Activated CD4-positive, alpha-beta T cell treated with anti-CD3 and anti-CD28 coated beads, Interleukin-2, amount 50 U/mL, for 4 hours (primary cell): ENCODE measurements around the gene TIMMDC1.

Experiments
- DNase-seq, 2 experiments: peaks; one replicate each; pipeline ENCODE4 v3.0.0-alpha.2; 2020

Gene TIMMDC1, protein sequence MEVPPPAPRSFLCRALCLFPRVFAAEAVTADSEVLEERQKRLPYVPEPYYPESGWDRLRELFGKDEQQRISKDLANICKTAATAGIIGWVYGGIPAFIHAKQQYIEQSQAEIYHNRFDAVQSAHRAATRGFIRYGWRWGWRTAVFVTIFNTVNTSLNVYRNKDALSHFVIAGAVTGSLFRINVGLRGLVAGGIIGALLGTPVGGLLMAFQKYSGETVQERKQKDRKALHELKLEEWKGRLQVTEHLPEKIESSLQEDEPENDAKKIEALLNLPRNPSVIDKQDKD

DNA sequence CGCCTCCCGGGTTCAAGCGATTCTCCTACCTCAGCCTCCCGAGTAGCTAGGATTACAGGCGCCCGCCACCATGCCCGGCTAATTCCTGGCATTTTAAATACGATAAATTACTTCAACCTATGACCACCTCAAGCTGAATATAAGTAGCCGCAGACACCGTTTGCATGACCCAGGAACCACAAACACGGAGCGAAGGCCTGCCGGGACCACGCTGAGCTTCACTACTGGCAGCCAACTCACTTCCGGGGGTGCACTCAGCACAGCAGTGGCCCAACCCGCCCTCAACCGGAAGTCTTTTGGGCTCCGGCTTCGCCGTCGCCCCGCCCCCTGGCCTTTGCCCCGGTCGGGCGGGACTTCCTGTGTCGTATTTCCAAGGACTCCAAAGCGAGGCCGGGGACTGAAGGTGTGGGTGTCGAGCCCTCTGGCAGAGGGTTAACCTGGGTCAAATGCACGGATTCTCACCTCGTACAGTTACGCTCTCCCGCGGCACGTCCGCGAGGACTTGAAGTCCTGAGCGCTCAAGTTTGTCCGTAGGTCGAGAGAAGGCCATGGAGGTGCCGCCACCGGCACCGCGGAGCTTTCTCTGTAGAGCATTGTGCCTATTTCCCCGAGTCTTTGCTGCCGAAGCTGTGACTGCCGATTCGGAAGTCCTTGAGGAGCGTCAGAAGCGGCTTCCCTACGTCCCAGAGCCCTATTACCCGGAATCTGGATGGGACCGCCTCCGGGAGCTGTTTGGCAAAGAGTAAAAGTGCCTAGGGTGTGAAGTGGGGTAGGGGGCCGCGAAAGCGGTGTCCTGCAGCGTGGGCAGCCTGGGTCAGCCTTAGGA, at the start of gene TIMMDC1:
Gene TIMMDC1, plus strand, starts transcription at position 362 of the 826 bp plus-strand sequence. Its CDS starts 187 bp downstream, at position 549.
- DNase-seq = peak; percentile 97

DNA sequence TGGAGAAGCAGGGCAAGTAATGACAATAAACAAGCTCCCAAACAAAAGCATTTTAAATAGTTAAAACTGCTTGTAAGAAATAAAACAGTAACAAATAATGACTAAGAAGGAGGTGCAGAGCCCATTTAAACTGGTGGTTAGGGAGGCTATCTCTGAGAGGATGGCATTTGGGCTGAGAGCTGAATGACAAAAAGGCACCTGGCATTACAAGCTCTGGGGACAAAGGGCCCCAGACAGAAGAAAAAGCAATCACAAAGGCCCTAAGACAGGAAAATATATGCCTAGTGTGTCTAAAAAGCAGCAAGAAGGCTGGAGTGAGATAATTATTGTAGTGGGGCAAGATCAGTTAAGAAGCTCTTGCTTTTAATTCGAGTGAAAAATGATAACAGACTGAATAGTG, 44.5 kb upstream of the TIMMDC1 start:
- no peak for DNase-seq

DNA sequence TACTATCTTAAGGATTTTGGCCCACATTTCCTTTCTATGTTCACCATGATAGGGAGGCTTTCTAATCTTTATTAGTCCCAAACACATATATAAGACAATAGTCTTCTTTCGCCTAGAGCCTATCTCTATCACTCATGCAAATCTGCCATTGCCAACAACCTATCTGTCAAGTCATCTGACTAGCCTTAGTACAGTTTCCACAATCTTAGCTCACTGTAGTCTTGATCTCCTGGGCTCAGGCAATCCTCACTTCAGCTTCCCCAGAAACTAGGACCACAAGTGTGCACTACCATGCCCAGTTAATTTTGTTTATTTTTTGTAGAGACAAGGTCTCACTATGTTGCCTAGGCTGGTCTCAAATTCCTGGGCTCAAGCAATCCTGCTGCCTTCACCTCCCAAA, 41.9 kb upstream of the TIMMDC1 start:
- no peak for DNase-seq

DNA sequence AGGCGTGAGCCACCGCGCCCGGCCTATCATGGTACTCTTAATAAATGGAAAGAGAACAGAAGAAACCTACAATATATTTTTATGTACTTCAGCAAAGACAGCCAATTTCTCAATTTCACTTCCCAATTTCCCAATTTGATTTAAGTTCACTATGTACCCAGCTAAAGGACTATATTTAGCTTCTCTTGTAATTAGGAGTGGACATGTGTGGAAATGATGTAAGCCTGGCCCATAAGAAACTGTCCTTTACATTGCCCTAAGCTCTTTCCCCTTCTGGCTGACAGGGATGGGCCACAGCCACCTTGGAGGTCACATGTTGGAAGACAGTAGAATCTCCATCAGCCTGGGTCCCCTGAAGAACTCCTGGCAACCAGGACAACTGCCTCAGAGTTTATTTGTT, 41.1 kb upstream of the TIMMDC1 start:
- no peak for DNase-seq

DNA sequence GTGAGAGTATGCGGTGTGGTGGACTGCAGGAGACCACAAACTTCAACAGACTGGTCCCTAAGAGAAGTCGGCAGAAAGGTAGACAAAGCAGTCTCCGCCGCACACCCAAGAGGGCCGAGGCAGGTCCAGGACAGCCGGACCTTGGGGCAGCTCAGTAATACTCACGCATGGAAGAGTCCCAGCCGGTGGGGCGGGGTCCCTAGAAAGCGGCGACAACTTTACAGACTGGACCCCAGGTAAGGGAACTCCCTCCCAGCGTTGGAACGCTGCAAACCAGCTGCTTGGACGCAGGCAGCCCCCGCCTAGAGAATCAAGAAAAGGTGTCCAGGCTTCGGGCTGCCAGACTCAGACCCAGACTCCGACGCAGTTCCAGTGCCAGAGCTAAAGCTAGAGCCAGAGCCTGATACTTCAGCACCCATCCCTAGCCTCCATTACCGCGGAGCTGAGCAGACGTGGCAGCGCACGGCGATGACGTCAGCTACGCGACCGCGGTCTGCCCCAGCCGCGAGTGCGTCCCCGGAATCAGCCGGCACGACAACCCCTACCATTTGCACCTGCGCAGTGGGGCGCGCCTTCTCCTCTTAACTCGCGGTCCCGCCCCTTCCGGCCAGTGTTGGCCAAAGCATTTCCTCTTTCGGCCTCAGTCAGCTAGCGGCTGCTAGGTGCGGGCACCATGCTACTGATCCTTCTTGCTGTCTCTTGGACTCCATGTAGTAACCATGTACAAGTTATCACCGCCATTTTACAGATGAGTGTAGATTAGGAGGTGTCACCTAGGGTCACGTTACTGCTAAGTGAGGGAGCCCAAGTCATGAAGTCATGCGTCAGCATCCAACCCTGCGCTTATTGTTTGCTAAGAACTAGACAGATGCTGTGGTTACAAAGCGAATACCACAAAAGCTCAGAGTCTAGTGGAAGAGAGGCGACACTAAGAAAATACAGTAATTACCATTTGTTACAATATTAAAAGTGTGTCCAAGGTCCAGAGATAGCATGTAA, 34.9 kb upstream of the TIMMDC1 start, which contains the start of gene TMEM39A:
Gene TMEM39A, minus strand, starts transcription at position 445 of the 999 bp plus-strand sequence. CDS start 1,541 bp downstream, outside the sequence.
- peak; percentile 97 for DNase-seq

DNA sequence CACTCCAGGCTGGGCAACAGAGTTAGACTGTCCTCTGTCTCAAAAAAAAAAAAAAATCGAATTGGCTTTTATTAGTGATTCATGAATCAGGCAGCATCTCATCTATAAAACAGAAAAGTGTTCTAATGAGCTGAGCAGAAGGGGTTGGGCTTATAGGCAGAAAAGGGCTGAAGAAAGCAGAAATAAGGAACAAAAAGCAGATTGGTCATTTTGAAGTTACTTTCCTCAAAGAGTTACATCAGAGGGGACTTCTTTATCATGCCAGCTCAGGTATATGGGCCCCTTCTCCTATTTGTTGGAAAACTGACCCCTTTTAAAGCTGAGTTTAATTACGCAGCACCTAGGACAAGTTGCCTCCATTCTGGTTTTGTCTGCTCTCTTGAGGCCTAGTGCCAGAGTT, 30.3 kb upstream of the TIMMDC1 start:
- no peak for DNase-seq

DNA sequence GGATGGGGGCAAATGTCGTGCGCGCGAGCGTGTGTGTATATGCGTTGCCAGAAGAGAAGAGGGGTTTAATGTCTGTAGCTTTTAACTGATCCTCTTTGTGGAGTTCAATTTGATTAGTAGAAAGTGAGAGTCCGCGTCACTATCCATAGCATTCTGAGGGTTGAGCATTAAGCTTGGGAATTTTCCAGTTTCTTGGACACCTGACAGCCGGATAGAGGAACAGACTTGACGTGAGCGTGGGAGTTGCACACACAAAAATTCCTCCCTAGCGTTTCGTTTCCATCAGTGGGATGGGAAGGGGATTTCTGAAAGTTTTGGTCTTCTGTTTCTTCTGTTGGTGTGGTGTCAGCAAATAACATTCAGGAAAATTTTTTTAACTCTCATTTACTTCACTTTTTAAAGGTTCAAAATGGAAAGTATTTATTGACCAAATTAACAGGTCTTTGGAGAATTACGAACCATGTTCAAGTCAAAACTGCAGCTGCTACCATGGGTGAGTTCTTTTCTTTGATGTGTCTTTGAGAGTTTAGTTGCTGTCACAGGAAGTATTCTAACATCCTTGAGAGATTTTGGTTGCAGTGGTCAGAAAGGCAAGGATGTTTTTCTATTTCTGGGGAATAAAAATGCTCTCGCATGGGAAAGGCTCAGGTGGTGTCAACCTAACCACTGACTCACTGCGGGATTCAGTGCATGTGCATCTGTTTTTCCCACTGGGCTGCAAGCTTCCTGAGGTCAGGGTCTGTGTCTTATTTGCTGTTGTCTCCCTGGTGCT, 28.7 kb upstream of the TIMMDC1 start:
- no peak for DNase-seq

DNA sequence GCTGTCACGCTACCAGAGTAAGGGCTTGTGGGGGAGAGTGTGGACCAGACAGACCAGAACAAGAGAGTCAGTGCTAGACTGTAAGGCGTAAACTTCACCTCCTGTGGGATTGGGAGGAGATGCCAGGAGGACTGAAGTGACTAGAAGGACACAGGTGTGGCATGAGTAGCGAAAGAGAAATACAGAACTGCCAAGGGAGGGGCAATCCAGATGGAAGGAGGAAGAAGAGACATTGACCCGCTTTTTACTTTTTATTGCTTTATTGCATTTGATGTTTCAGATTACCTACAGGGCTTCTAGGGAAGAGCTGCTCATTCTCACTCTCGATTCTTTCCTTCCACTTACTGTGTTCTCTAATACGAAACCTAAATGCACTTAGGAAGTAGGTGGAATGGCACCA, 27.5 kb upstream of the TIMMDC1 start:
- DNase-seq = no peak

DNA sequence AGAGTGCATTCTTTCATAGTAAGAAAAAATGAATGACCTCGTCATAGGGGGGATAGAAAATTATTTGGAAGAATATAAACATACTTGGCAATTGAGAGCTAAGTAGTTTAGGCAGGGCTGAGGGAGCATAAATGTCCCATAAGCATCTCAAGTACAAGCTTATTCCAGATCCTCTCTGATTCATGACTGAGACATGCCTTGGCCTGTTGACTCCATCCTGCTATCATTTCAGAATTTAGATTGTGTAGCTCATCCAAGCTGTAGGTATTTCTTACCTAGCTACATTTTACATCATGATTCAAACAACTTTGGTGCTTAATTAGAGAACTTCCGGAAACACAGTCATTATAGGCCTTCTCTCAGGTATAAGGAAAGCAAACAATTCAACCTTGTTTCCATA, 17.3 kb upstream of the TIMMDC1 start:
- no peak for DNase-seq

DNA sequence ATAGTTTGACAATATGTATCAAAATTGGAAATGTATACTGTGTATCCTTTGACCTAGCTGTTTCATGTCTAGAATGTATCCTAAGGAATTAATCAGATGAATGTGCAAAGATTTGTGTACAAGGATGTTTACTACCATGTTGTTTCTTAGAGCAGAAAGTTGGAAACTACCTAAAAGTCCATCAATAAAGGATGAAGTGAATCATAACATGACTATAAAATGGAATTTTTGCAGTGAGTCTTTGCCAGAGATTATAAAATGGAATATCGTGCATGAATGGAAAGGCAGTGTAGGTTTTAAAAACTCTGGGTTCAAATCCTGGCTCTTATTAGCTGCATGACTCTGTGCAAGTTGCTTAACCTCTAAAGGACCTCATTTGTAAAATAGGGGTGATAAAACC, 15.2 kb upstream of the TIMMDC1 start:
- DNase-seq = no peak

DNA sequence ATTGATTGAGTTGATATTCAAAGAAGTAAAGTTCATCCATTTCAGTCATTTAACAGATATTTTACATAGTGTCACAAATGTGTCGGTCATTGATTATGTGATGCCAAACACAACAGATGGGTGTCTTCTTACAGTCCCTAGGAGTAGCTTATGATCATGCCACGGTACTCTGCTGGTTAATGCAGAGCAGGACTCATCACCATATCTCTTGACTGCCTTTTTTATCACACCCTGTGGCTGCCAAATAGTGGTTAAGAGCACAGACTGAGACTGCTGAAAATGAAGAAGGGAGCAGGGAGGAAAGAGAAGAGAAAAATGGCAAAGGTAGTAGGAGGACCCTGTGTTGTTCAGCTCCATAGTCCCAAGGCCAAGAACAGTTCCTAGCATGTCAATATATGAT, 12.8 kb upstream of the TIMMDC1 start:
- DNase-seq = no peak

DNA sequence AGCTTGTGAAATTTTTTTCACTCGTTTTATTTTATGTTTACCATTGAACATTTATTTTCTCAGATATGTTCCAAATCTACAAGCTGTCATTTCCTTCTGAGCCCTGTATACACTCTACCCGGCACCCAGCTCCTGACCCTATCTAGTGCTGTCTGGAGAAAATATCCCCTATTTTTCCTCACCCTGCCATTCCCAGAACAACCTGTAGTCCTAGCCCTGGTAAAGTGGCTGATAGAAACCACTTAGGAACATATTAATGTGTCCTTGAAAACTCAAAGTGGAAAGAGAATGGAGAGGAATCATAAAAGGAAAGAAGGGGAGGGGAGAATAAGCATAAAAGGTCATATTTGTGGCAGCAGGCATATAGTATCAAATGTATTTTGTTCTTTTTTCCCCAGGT, 8.2 kb upstream of the TIMMDC1 start:
- DNase-seq = no peak

DNA sequence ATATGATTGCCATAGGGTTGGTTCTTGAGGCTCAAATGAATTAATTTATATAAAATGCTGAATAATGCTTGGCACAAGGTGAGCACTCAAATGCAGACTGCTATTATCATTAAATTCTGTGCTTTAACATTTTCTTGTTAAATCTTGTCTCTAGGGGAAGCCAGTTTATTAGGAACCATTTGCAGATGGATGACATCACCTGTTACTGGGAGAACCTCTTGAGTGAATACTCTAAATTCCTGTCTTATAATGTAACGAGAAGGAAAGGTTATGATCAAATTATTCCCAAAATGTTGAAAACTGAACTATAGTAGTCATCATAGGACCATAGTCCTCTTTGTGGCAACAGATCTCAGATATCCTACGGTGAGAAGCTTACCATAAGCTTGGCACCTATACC, 6.2 kb upstream of the TIMMDC1 start:
- DNase-seq = no peak

DNA sequence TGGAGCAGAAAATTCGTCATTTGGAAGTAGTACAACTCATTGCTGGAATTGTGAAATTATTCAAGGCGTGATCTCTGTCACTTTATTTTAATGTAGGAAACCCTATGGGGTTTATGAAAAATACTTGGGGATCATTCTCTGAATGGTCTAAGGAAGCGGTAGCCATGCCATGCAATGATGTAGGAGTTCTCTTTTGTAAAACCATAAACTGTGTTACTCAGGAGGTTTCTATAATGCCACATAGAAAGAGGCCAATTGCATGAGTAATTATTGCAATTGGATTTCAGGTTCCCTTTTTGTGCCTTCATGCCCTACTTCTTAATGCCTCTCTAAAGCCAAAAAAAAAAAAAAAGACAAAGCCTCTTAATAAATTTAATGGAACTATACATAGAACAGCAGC, 5.5 kb upstream of the TIMMDC1 start:
- DNase-seq = no peak

DNA sequence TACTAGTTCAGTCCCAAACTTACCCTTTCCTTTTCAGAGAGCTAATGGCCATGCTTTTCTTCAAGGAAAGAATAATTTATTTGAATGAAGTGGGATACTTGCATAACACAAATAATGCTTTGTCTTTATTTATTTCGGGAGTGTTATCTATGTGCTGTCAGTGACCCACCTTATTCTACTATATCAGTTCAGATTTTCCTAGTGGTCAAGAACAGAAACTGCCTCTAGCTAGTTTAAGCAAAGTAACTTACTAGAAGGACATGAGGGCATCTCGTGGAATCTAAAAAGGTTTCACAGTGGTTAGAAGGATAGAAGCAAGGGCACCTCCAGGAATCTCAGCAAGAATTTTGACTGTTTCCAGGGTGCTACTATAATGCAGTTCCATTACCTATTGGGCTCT, 3.8 kb upstream of the TIMMDC1 start:
- DNase-seq = no peak

DNA sequence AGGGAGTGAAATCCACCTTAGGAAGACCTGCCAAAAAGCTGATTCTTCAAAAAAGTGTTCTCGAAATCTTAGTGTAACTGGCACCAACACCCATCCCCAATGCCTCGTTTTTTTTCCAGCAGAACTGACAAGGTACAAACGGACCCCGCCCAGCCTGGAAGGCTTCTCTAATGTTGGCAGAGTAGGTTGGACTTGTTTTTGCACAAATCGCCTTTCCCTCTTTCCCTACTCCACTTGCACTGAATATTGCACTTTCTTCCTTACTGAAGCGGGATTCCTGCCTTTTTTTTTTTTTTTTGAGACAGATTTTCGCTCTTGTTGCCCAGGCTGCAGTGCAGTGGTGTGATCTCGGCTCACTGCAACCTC, 544 bp upstream of the TIMMDC1 start:
- no peak for DNase-seq

DNA sequence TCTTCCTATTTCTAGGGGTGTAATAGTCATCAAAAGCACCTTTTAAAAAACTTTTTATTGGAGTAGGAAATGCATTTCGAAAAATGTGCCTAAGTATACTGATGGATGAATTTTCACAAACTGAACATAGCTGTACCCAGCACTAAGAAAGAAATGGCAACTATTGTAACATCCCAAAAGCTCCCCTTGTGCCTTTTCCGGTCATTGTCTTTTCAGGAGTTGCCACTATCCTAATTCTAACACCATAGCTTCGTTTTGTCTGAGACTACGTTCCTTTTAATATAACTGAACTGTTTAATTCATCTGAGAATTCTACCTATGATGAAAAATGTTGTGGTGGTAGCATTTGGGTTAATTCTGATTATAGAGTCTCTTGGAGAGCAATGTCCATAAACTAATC, 1.9 kb downstream of the TIMMDC1 start:
- DNase-seq = no peak

DNA sequence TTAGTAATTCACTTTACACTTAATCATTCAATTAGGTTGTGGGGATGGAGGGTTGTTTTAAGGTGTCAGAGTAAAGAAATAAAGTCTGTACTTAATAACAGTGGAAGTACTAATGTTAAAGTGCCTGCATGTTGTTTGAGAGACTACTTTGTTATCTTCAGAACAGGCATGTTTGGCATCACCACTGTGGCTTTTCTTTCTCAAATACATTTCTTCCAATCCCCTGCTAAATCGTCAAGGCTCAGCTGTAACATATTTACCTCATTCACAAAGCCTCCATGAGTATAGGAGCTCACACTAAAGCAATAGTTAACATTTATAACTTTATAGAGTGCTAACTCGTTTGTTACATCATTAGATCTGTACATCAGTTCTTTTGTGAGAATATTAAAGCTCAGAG, 2.6 kb downstream of the TIMMDC1 start:
- no peak for DNase-seq

DNA sequence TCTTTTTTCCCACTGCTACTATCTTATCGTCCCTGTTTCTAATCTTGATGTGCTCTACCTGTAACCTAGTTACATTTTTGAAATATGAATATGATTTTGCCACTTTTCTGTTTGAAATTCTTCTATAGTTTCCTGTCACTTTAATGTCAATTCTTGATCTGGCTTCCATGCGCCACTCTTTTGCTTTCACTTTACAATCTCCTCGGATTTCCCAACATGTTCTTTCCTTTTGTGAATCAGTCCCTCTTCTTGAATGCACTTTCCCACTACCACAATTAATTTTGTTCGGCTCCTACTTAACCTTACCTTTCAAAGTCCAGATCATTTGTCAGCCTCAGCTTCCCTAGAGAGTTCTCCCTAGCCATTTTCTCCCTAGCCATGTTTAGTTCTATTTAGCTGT, 8.3 kb downstream of the TIMMDC1 start:
- DNase-seq = no peak

DNA sequence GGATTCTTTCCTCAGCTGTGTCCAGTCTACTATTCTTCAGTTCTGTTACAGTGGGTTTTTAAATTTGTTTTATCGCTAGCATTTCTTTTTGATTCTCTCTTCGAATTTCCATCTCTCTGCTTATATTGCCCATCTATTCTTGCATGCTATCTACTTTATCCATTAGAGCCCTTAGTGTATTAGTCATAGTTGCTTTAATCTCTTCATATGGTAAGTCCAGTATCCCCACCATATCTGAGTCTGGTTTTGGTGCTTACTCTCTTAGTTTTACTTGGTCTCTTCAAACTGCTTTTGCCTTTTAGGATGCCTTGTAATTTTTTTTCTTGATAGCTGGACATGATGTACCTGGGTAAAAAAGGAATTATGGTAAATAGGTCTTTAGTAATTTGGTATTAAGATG, 9.1 kb downstream of the TIMMDC1 start:
- no peak for DNase-seq

DNA sequence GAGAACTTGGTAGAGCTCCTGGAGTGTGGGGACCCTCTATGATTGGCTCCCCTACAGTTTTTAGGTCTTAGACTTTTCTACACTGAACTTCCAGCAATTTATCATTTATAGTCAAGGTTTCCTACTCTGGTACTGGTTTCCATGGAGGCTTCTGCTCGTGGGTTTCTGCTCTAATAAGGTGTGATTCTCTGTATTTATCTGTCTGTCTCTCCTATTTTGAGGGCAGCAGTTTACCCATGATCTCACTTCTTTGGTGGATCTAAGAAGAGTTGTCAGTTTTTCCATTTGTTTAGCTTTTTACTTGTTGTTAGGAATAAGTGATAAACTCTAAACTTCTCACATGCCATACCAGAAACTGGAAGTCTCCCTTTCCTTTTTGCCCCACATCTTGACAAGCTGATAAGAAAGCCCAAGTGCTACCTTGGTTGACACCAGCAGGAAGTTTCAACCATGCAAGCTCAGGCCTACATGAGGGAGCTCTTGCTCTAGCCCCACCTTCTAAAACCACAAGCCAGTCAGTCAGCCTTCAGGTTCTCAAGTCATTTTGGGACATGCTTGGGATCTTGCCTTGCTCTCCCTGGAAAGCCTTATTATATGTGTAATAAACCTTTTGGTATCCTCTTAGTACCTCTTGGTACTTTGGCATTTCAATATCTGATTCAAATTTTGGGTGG, 10.0 kb downstream of the TIMMDC1 start:
- no peak for DNase-seq

DNA sequence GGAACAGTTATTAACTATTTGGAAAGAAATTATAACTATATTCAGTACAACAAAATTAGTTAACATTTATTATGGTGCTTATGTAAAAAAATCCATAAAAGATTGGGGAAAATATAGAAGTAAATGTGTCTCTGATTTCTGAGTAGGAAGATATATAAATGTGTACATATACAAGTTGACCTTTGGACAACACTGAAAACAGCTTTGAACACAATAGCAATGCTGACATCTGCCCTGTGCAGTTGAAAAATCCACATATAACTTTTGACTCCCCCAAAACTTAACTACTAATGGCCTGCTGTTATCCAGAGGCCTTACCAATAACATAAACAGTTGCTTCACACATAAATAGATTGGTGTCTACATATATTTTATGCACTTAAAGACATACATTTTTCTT, 12.3 kb downstream of the TIMMDC1 start:
- DNase-seq = no peak
